NB4 (cell line): ENCODE data around the gene ANKRD30A.
"Not testable (repeated sequence)": the region's sequence is repeated elsewhere in the genome, so short reads cannot be mapped to it uniquely, and the experiment has no call there.

Experiments used
- CTCF ChIP-seq: IDR thresholded peaks from one replicate; pipeline ENCODE4 v1.5.1; 2012; ENCODE audit warnings: low read depth, low read length
- MAX ChIP-seq: IDR thresholded peaks from 2 replicates; pipeline ENCODE4 v1.6.1; 2011; ENCODE audit warnings: low read depth, low read length
- POLR2A ChIP-seq: IDR thresholded peaks from 2 replicates; pipeline ENCODE4 v1.6.1; 2011; ENCODE audit warnings: mild to moderate bottlenecking; ENCODE audit not compliant: insufficient read length; ENCODE audit errors: extremely low read depth

GRCh38 chr10:37178296-37178695, 52.9 kb downstream of the ANKRD30A start:
- not testable (repeated sequence) for TF ChIP-seq CTCF, POLR2A, MAX
